ENCODE results near the gene CDH22. TPM values are rescaled to one million over a fixed set of nuclear protein-coding genes. Genes with fewer than 3 reads are reported as not detected.

CDH22 gene
- under 1 TPM; 0.13 to 0.90 (median 0.50) TPM for total RNA-seq
- polyA plus RNA-seq: under 1 TPM; 0.03 to 0.42 TPM
- long read RNA-seq, donor 1, partial matches to known transcripts: 1 of 4 reads
- long read RNA-seq, donor 1, other reads (novel, unspliced or antisense): 3 of 4 reads
- long read RNA-seq, donor 2, partial matches to known transcripts: 0 of 1 reads
- long read RNA-seq, donor 2, other reads (novel, unspliced or antisense): 1 of 1 reads
- long read RNA-seq, donor 3, partial matches to known transcripts: 0 of 1 reads
- long read RNA-seq, donor 3, other reads (novel, unspliced or antisense): 1 of 1 reads

- H3K4me1 ChIP-seq: peaks cover 0 to 32% (median 8%) of the 10 kb centered on the region in 12 donors
- TF ChIP-seq CTCF (IDR thresholded peaks at IDR 0.05): peak in 9 of 12 donors; percentile 12 to 61 (median 36)
- no peak for TF ChIP-seq POLR2A (IDR thresholded peaks at IDR 0.05)
- H3K9me3 ChIP-seq: no peaks in the 10 kb centered on the region
- H3K36me3 ChIP-seq: no peaks in the 10 kb centered on the region
- peaks cover 37 to 97% (median 83%) of the 10 kb centered on the region in 9 donors for H3K27me3 ChIP-seq
- H3K4me3 ChIP-seq: peak within 1 kb of the TSS; percentile 22 to 59 (median 45)
- ATAC-seq (peak in 3 of 4 donors; percentile 34 to 71 (median 59)), DNase-seq (peak; percentile 14 to 69 (median 48))
- H3K27ac ChIP-seq: no peak within 1 kb of the TSS
- 1 to 4% (median 2%) methylated on average over 12 to 74 of the region's 74 CpGs for WGBS, 4 donors
- intact Hi-C loops (cut with DNase I): loop anchor here in 5 of 10 donors (2.0 to 10.0 kb wide), 3 partner anchors 174 to 176 kb away; no protein-coding TSS in a partner anchor
Measured at GRCh38 chr20:46308258-46309157, at the start of gene CDH22. Gene CDH22 (minus strand): TSS chr20:46308498. CDS start chr20:46251294, 57,204 bp downstream.

- 3 to 6% (median 3%) methylated on average over 11 to 13 of the region's 13 CpGs for WGBS, 4 donors
- Histone ChIP-seq H3K4me3 (no peak overlapping the region), H3K4me1 (peaks cover 2 to 64% (median 44%) of the 10 kb centered on the region in 12 donors), H3K9me3 (no peaks in the 10 kb centered on the region), H3K36me3 (peaks cover 0 to 34% (median 2%) of the 10 kb centered on the region in 9 donors), H3K27me3 (no peaks in the 10 kb centered on the region), H3K27ac (peak overlapping the region in 8 of 12 donors; percentile 27 to 70 (median 40))
- DNase-seq (peak in 3 of 5 donors; percentile 37 to 55 (median 53)), ATAC-seq (peak in 3 of 4 donors; percentile 40 to 61 (median 55))
- TF ChIP-seq POLR2A (IDR thresholded peaks at IDR 0.05) (no peak), CTCF (IDR thresholded peaks at IDR 0.05) (no peak)
- intact Hi-C loops (cut with DNase I): loop anchor here in 1 of 10 donors (10.0 kb wide), 1 partner anchor 332 kb away; the partner anchor contains the start of gene SLC12A5
Measured at GRCh38 chr20:46357030-46357514, 48.8 kb upstream of the CDH22 start.

- H3K4me3 ChIP-seq: no peak overlapping the region
- intact Hi-C loops (cut with DNase I): loop anchor here in 1 of 10 donors (10.0 kb wide), 1 partner anchor 332 kb away; the partner anchor contains the start of gene SLC12A5
- H3K4me1 ChIP-seq: peaks cover 2 to 57% (median 38%) of the 10 kb centered on the region in 12 donors
- H3K9me3 ChIP-seq: no peaks in the 10 kb centered on the region
- 58 to 68% (median 59%) methylated on average over 22 to 23 of the region's 23 CpGs for WGBS, 4 donors
- H3K27me3 ChIP-seq: no peaks in the 10 kb centered on the region
- peaks cover 0 to 39% (median 6%) of the 10 kb centered on the region in 9 donors for H3K36me3 ChIP-seq
- ATAC-seq: no peak
- DNase-seq: no peak
- TF ChIP-seq POLR2A (IDR thresholded peaks at IDR 0.05): no peak
- TF ChIP-seq CTCF (IDR thresholded peaks at IDR 0.05): no peak
- H3K27ac ChIP-seq: peak overlapping the region in 6 of 12 donors; percentile 37 to 70 (median 42)
Measured at GRCh38 chr20:46356195-46357029, 48.1 kb upstream of the CDH22 start.
